Left ventricle myocardium inferior (tissue), 1 donor: ENCODE data around the gene TUT1. TPM values are rescaled to one million over a fixed set of nuclear protein-coding genes. Genes with fewer than 3 reads are reported as not detected.

Source experiments
- DNase-seq: peaks from one replicate; pipeline ENCODE4 v3.0.0-alpha.2; 2020
- H3K27ac ChIP-seq: fragments of 200-600 bp; replicated peaks from 2 replicates; pipeline ENCODE4 v1.8.0; 2021
- H3K27me3 ChIP-seq: fragments of 200-600 bp; 2 replicates; pipeline ENCODE4 v1.8.0; 2021; ENCODE audit warnings: low read depth
- H3K36me3 ChIP-seq: fragments of 200-600 bp; 2 replicates; pipeline ENCODE4 v1.8.0; 2021
- H3K4me1 ChIP-seq: fragments of 200-600 bp; 2 replicates; pipeline ENCODE4 v1.8.0; 2021
- H3K4me3 ChIP-seq: fragments of 200-600 bp; 2 replicates; pipeline ENCODE4 v1.8.0; 2021; ENCODE audit warnings: mild to moderate bottlenecking, moderate library complexity
- H3K9me3 ChIP-seq: fragments of 200-600 bp; replicated peaks from 2 replicates; pipeline ENCODE4 v1.8.0; 2021
- CTCF ChIP-seq: fragments of 200-600 bp; IDR thresholded peaks from 2 replicates; pipeline ENCODE4 v1.8.0; 2021; ENCODE audit warnings: antibody characterized with exemption, mild to moderate bottlenecking, borderline replicate concordance
- intact Hi-C: fragments of 100-400 bp; cut with micrococcal nuclease; formaldehyde crosslinking; loops from one replicate; pipeline ENCODE4 v1.11.0; 2022
- total RNA-seq: library from RNA; stranded (reverse); fragmentation: NEBNext Ultra II Directional; extraction: Animal tissue kit (Norgen Biotek cat#: 25700); gene quantifications from one replicate; pipeline ENCODE4 v1.2.1, GENCODE V29; 2021
- donor health status: DM: no; HTN: yes; CAD: no; lungs with severe emphysema.

Gene TUT1
- total RNA-seq, 1 donor from 2014 or later: 12.5 TPM

DNA sequence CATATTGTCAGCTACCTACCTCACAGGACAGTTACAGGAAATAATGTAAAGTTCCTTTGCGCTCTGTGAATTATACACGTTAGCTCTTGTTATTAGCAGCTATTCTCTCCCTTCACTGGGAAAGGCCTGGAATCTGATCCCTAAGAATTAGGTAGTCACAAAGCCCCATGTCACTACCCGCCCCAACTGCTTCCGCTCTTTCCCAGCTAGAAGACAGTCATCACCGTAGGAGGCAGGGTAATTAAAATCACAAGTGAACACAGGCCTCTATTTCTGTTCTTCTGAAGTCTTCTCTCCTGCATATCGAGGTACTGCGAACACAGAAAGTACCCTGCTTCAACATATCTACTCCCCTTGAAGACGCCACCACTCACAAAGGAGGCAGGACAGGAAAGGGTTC lies 32.1 kb downstream of the TUT1 start:
- intact Hi-C loops: no loop called here
- Histone ChIP-seq H3K9me3 (no peaks in the 10 kb centered on the region), H3K27ac (peak overlapping the region; percentile 78), H3K4me1 (peaks cover 62% of the 10 kb centered on the region), H3K36me3 (peaks cover 59% of the 10 kb centered on the region), H3K4me3 (no peak overlapping the region), H3K27me3 (no peaks in the 10 kb centered on the region)
- no peak for DNase-seq
- TF ChIP-seq CTCF: no peak

- H3K27me3 ChIP-seq: no peaks in the 10 kb centered on the region
- no peaks in the 10 kb centered on the region for H3K9me3 ChIP-seq
- H3K4me3 ChIP-seq: no peak overlapping the region
- no peak for TF ChIP-seq CTCF
- peak; percentile 9 for DNase-seq
- peaks cover 54% of the 10 kb centered on the region for H3K36me3 ChIP-seq
- H3K27ac ChIP-seq: peak overlapping the region; percentile 78
- H3K4me1 ChIP-seq: peaks cover 67% of the 10 kb centered on the region
- intact Hi-C loops: no loop called here
These were observed 32.7 kb downstream of the TUT1 start for GRCh38 chr11:62558669-62559068.

- Histone ChIP-seq H3K27me3 (no peaks in the 10 kb centered on the region), H3K4me3 (peak overlapping the region; percentile 39), H3K36me3 (peaks cover 38% of the 10 kb centered on the region), H3K27ac (peak overlapping the region; percentile 94), H3K9me3 (no peaks in the 10 kb centered on the region), H3K4me1 (peaks cover 83% of the 10 kb centered on the region)
- no peak for DNase-seq
- no peak for TF ChIP-seq CTCF
- intact Hi-C loops: no loop called here
These were observed 34.3 kb downstream of the TUT1 start for GRCh38 chr11:62556875-62557631.

DNA sequence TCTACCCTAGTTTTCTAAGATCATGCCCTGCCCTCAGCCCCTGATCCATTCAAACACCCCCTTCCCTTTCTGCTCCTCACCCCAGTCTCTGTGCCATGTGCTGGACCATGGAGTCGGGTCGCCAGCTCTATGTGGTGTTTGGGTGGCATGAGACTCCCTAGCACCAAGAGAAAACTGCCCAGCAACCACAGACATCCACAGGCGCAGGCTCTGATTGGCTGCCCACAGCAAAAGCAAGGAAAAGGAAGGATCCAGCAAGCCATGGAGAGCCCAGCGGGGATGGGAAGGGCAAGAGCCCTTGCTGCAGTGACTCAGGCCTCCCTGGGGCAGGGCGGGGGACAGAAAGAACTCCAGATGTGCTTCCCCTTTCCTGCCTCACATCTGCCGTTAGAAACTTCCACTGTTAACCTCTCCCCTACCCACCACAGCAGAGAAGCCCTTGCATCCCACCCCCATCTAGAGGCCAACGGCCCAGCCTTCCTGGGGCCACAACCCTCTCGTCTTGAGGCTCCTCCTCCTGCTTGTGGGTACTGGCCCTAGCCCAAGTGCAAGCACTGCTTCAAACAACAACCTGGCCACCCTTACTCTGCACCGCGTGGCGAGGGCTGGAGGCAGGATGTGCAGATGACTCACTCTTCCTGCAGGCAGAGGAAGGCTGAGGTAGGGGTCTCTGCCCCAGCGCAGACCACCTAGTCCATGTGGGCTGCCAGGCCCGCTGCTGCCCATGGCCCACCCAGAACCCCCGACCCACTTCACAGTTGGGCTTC lies 35.0 kb downstream of the TUT1 start:
- intact Hi-C loops: no loop called here
- H3K4me3 ChIP-seq: peak overlapping the region; percentile 39

More for the DNA sequence above, 35.0 kb downstream of the TUT1 start:
- peak; percentile 87 for DNase-seq
- Histone ChIP-seq H3K27me3 (no peaks in the 10 kb centered on the region), H3K9me3 (no peaks in the 10 kb centered on the region), H3K27ac (peak overlapping the region; percentile 94), H3K36me3 (peaks cover 32% of the 10 kb centered on the region), H3K4me1 (peaks cover 90% of the 10 kb centered on the region)
- no peak for TF ChIP-seq CTCF
